CD4-positive, alpha-beta T cell treated with Interleukin-21 for 1 hour (primary cell): Measurements from ENCODE around the gene BTBD1.
"Not testable (repeated sequence)": the region's sequence is repeated elsewhere in the genome, so short reads cannot be mapped to it uniquely, and the experiment has no call there.

ENCODE experiments used
- DNase-seq: peaks from one replicate; pipeline ENCODE4 v3.0.0-alpha.2; 2020

The BTBD1 gene

GRCh38 chr15:83053151-83053550 is 13.9 kb downstream of the BTBD1 start:
- DNase-seq: no peak

GRCh38 chr15:83046558-83047127 is 20.4 kb downstream of the BTBD1 start:
- no peak for DNase-seq

GRCh38 chr15:83044156-83044555 is 22.9 kb downstream of the BTBD1 start:
- DNase-seq: no peak

- DNase-seq: no peak
Observed at GRCh38 chr15:83039206-83039605, 27.8 kb downstream of the BTBD1 start.

- no peak for DNase-seq
Observed at GRCh38 chr15:83036253-83036652, 30.8 kb downstream of the BTBD1 start.

- not testable (repeated sequence) for DNase-seq
Observed at GRCh38 chr15:83031234-83031633, 35.8 kb downstream of the BTBD1 start.

GRCh38 chr15:83030021-83030420 is 37.0 kb downstream of the BTBD1 start:
- DNase-seq: no peak

- DNase-seq: no peak
Observed at GRCh38 chr15:83018436-83018835, 48.6 kb downstream of the BTBD1 start.

- no peak for DNase-seq
Observed at GRCh38 chr15:83016906-83017305, 50.1 kb downstream of the BTBD1 start.

GRCh38 chr15:83015361-83015760 is 51.7 kb downstream of the BTBD1 start:
- no peak for DNase-seq

- no peak for DNase-seq
Observed at GRCh38 chr15:83014205-83014653, 52.8 kb downstream of the BTBD1 start.

GRCh38 chr15:83012636-83013035 is 54.4 kb downstream of the BTBD1 start:
- DNase-seq: no peak

- DNase-seq: no peak
Observed at GRCh38 chr15:83012076-83012426, 55.0 kb downstream of the BTBD1 start.

- DNase-seq: peak; percentile 90
Observed at GRCh38 chr15:83011271-83012075, 55.6 kb downstream of the BTBD1 start, which contains the start of gene C15orf40. C15orf40 (minus strand) TSS chr15:83011639; CDS start chr15:83011607, 32 bp downstream.

GRCh38 chr15:83010709-83011270 is 56.3 kb downstream of the BTBD1 start:
- DNase-seq: peak; percentile 84

GRCh38 chr15:83000672-83001031 is 66.4 kb downstream of the BTBD1 start:
- DNase-seq: not testable (repeated sequence)

GRCh38 chr15:82999905-83000671 is 67.0 kb downstream of the BTBD1 start:
- peak; percentile 68 for DNase-seq

GRCh38 chr15:82999426-82999825 is 67.6 kb downstream of the BTBD1 start:
- no peak for DNase-seq

- no peak for DNase-seq
Observed at GRCh38 chr15:82995938-82996337, 71.1 kb downstream of the BTBD1 start.

- DNase-seq: no peak
Observed at GRCh38 chr15:82995076-82995475, 72.0 kb downstream of the BTBD1 start.

GRCh38 chr15:82993144-82993543 is 73.9 kb downstream of the BTBD1 start:
- no peak for DNase-seq

GRCh38 chr15:82992436-82992998 is 74.5 kb downstream of the BTBD1 start:
- no peak for DNase-seq

- peak; percentile 35 for DNase-seq
Observed at GRCh38 chr15:82986442-82986780, 80.6 kb downstream of the BTBD1 start.
